Muscle layer of duodenum (tissue), 2 donors: ENCODE measurements around the gene MLH3.

Source experiments
- H3K27ac ChIP-seq: one replicate; pipeline ENCODE4 v1.7.0; 2013; ENCODE audit warnings: mild to moderate bottlenecking, low read length
- H3K27me3 ChIP-seq: one replicate; pipeline ENCODE4 v1.7.0; 2013; ENCODE audit warnings: low read depth, mild to moderate bottlenecking, control low read depth, low read length
- H3K36me3 ChIP-seq, 2 donors: one replicate each; pipeline ENCODE4 v1.7.0; 2013; ENCODE audit warnings: low read length in 2 of 2, control low read depth in 1 of 2, mild to moderate bottlenecking in 1 of 2; ENCODE audit not compliant: insufficient read depth in 2 of 2, control insufficient read depth in 1 of 2
- H3K4me1 ChIP-seq, 2 donors: one replicate each; pipeline ENCODE4 v1.7.0; 2013; ENCODE audit warnings: low read length in 2 of 2, mild to moderate bottlenecking in 2 of 2, control low read depth in 1 of 2, moderate library complexity in 1 of 2; ENCODE audit not compliant: insufficient read depth in 2 of 2, control insufficient read depth in 1 of 2
- H3K4me3 ChIP-seq, 2 donors: one replicate each; pipeline ENCODE4 v1.7.0; 2013; ENCODE audit warnings: low read length in 2 of 2, low read depth in 1 of 2, mild to moderate bottlenecking in 1 of 2
- H3K9me3 ChIP-seq, 2 donors: one replicate each; pipeline ENCODE4 v1.7.0; 2013; ENCODE audit warnings: low read length in 2 of 2, control low read depth in 1 of 2, mild to moderate bottlenecking in 1 of 2; ENCODE audit not compliant: control insufficient read depth in 1 of 2
- donor health status: healthy.

MLH3 gene

DNA sequence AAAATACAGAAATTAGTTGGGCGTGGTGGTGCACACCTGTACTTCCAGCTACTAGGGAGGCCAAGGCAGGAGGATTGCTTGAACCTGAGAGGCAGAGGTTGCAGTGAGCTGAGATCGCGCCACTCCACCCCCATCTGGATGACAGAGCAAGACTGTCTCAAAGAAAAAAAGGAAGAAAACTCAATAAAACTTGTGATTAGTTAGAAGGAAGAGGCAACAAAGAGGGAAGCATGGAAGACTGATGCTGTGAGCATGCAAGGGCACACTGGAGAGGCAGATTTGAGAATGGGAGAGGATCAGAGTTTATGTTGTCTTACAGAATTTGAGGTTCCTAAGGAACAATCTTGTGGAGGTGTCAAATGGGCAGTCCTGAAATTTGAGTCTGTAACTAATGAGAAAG is 15.4 kb upstream of the MLH3 start:
- no peaks in the 10 kb centered on the region for H3K36me3 ChIP-seq
- H3K4me3 ChIP-seq: no peak overlapping the region
- H3K27ac ChIP-seq: no peak overlapping the region
- no peaks in the 10 kb centered on the region for H3K27me3 ChIP-seq
- no peaks in the 10 kb centered on the region for H3K9me3 ChIP-seq
- peaks cover 8 to 26% of the 10 kb centered on the region in 2 donors for H3K4me1 ChIP-seq

DNA sequence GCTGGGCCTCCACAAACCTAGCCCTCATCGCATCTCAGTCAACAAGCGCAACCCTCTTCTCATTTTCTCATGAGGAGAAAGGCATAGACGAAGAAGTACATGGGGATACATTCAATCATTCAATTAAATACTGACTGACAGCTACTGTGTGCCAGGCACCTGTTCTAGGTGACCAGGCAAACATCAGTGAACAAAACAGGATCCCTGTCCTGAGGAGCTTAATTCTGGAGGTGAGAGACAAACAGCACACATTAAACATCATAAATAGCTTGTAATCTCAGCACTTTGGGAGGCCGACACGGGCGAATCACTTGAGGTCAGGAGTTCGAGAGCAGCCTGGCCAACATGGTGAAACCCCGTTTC is 12.9 kb upstream of the MLH3 start:
- H3K4me3 ChIP-seq: peak overlapping the region; percentile 82 to 94
- peak overlapping the region; percentile 72 for H3K27ac ChIP-seq
- H3K4me1 ChIP-seq: peaks cover 0 to 18% of the 10 kb centered on the region in 2 donors
- H3K27me3 ChIP-seq: no peaks in the 10 kb centered on the region
- no peaks in the 10 kb centered on the region for H3K9me3 ChIP-seq
- H3K36me3 ChIP-seq: no peaks in the 10 kb centered on the region

DNA sequence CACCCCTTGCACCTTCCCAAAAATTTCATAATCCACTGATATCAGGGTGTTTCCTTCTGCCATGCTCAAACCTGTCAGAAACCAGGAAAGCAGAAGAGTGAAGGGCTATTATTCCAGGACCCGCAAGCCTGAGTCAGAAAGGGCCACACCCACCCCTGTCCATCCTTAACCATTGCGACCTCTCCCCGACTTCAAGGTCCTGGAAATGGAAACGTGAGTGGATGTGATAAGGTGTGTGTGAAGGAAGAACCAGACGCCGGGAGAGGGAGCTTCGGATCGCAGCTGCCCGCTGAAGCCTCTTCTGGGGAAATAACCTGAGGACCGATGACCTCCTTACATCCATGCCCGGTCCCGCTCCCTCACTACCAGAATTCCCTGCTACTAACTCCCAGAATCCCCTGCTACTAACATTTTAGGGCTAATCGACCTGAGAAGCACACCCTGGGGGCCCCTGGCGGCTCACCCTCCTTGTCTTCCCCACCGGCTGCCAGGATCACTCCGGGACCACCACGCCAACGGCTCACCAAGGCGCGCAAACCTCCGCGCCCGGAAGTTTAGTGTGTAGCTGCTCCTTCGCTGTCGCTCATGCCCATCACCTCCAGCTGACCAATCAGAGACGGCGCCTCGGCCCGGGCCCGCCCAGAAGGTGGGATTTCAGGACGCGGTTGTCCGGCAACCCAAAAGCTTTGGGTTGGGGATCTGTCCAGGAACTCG is 12.4 kb upstream of the MLH3 start, which contains the start of gene ACYP1:
TSS of gene ACYP1 (minus strand) at position 534 of the 714 bp plus-strand sequence. CDS start at position 63, 471 bp downstream.
- Histone ChIP-seq H3K9me3 (no peaks in the 10 kb centered on the region), H3K4me3 (peak within 1 kb of the TSS; percentile 82 to 94), H3K27me3 (no peaks in the 10 kb centered on the region), H3K27ac (peak within 1 kb of the TSS; percentile 72), H3K36me3 (no peaks in the 10 kb centered on the region), H3K4me1 (peaks cover 0 to 18% of the 10 kb centered on the region in 2 donors)

DNA sequence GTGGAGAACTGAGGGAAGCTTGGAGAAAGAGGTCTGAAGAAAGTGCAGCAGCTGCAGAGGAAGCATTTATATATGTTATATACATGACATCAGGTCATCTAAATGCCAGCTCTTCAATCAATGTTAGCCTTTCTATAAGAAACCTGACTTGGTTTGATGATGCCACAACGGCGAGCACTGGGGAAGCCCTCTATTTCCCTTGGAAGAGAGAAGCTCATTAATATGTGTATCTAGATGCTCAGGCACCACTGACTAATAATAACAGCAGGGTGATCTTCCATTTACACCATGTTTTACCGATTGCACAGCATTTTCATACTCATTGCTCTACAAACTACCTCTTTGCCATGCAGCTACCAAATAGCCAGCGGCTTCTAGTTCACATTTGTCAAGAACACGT is 11.7 kb upstream of the MLH3 start:
- no peaks in the 10 kb centered on the region for H3K36me3 ChIP-seq
- no peaks in the 10 kb centered on the region for H3K9me3 ChIP-seq
- H3K4me1 ChIP-seq: peaks cover 0 to 15% of the 10 kb centered on the region in 2 donors
- H3K4me3 ChIP-seq: peak overlapping the region; percentile 82 to 94
- H3K27me3 ChIP-seq: no peaks in the 10 kb centered on the region
- H3K27ac ChIP-seq: peak overlapping the region; percentile 72

DNA sequence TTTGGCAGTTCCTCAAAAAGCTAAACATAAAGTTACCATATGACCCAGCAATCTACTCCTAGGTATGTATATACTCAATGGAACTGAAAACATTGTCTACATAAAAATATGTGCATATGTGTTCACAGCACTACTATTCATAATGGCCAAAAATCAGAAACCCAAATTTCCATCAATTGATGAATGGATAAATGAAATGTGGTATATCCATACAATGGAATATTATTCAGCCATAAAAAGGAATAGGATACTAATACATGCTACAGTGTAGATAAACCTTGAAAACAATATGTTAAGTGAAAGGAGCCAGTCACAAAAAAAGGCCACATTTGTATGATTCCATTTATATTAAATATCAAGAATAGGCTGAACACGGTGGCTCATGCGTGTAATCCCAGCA is 9.2 kb upstream of the MLH3 start:
- Histone ChIP-seq H3K27me3 (no peaks in the 10 kb centered on the region), H3K27ac (no peak overlapping the region), H3K9me3 (no peaks in the 10 kb centered on the region), H3K4me3 (no peak overlapping the region), H3K4me1 (peaks cover 0 to 9% of the 10 kb centered on the region in 2 donors), H3K36me3 (no peaks in the 10 kb centered on the region)

DNA sequence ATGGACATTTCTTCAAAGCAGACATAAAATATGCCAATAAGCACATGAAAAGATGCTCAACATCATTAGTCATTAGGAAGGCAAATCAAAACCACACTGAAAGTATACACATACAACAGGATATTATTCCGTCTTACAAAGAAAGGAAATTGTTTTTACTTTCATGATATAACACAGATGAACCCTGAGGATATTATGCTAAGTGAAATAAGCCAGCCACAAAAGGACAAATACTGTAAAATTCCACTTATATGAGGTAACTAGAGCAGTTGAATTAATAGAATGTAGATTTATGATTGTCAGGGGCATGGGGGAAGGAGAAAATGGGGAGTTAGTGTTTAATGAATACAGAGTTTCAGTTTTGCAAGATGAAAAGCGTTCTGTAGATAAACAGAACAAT is 8.4 kb upstream of the MLH3 start:
- Histone ChIP-seq H3K9me3 (no peaks in the 10 kb centered on the region), H3K36me3 (no peaks in the 10 kb centered on the region), H3K27ac (no peak overlapping the region), H3K4me3 (no peak overlapping the region), H3K27me3 (no peaks in the 10 kb centered on the region), H3K4me1 (peaks cover 0 to 9% of the 10 kb centered on the region in 2 donors)

DNA sequence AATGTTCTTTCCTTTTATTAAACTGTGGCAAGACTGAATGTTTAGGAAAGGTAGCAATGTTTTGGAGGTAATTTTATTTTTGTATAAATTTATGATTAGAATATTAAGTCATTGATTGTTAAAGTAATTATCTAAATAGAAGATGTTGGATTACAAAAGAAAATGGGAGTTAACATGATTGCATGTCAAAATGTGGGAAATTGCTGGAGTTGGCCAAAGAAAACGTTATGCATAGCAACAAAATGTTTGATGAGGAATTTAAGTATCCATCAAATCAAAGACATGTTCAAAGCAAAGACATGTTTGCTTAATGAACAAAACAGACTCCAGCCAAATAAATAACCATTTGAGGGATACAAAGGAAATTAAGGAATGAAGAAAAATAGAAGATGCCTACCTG is 3.2 kb upstream of the MLH3 start:
- Histone ChIP-seq H3K36me3 (peaks cover 0 to under 1% of the 10 kb centered on the region in 2 donors), H3K27me3 (no peaks in the 10 kb centered on the region), H3K9me3 (no peaks in the 10 kb centered on the region), H3K4me3 (no peak overlapping the region), H3K4me1 (peaks cover 4 to 5% of the 10 kb centered on the region in 2 donors), H3K27ac (no peak overlapping the region)

DNA sequence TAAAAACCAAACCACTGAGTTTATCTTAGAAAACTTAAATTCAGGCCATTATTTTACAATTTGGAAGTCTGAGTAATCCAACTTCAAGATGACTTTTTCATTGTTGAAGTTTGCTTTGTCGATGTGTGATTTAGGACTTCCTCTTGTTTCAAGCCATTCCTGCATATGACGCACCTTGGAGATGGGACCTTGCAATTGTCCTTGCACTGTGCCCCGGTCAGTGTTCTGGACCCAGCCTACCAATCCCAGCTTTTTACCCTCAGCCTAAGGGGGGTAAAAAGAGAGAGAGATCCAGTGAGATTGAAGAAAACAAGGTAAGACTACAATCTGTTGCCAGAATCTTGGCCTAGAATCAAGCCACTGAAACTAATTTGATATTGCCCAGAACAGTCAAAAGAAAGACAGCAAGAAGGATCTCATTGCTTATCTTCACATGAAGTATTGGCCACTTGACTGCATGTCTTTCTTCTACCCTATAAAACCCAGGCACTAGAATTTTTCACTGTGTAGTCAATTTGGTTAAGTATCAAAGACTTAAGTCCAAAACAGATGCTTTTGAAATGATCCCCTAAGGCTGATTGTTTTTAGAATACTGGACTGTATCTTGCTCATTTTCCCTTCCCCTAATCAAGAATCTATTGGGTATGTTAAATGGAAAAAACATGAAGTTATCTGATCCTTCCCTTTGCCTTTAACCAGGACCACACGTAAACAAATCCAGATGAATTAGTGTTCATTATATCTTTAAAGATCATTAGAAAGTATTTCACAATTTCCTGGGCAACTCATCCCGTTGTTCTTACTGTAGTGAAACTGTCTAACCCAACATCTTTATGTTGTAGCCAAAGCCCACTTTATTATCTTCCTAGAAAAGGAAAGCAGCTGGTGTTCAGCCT is 2.4 kb upstream of the MLH3 start:
- peaks cover 0 to 4% of the 10 kb centered on the region in 2 donors for H3K36me3 ChIP-seq
- peaks cover 4 to 5% of the 10 kb centered on the region in 2 donors for H3K4me1 ChIP-seq
- no peaks in the 10 kb centered on the region for H3K27me3 ChIP-seq
- no peaks in the 10 kb centered on the region for H3K9me3 ChIP-seq
- H3K27ac ChIP-seq: no peak overlapping the region
- H3K4me3 ChIP-seq: no peak overlapping the region

DNA sequence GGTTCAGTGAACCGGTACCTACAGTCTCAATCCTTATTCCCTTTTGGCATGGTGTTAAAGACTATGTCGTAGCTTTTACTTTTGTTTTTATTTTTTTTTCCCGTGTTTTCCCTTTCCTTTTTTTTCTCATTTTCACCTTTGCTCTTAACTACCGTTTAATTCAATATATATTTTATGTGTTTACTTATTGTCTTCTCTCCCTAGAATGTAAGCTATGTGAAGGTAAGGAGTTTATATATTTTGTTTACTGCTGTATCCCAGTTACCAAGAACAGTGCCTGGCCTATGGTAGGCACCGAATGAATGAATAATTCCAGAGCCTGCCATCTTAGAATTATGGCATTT is 261 bp upstream of the MLH3 start:
- no peaks in the 10 kb centered on the region for H3K9me3 ChIP-seq
- peak overlapping the region; percentile 59 to 67 for H3K4me3 ChIP-seq
- peaks cover 5 to 10% of the 10 kb centered on the region in 2 donors for H3K4me1 ChIP-seq
- peak overlapping the region; percentile 75 for H3K27ac ChIP-seq
- no peaks in the 10 kb centered on the region for H3K27me3 ChIP-seq
- H3K36me3 ChIP-seq: peaks cover 0 to 4% of the 10 kb centered on the region in 2 donors

DNA sequence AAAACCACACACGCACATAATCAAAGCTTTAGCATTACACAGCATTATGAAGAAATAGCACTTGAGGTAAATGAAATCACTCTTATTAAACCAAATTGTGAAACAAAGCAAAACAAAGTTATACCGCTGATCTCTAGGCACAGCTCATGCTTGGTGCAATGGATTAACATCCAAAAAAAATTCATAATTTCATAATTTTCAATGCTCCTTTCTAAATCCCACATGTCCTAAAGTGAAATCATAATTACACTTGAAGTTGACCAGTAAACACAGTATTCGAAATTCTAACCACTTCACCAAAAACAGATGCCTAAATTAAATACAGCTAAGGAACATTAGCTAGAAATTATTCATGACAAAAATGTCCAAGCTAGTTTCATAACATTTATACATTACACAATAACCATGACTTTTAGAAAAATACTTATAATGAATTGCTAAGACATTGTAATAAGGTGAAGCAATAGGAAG is 1.5 kb downstream of the MLH3 start:
- Histone ChIP-seq H3K9me3 (no peaks in the 10 kb centered on the region), H3K4me1 (peaks cover 5 to 10% of the 10 kb centered on the region in 2 donors), H3K36me3 (peaks cover 0 to 4% of the 10 kb centered on the region in 2 donors), H3K4me3 (no peak overlapping the region), H3K27ac (no peak overlapping the region), H3K27me3 (no peaks in the 10 kb centered on the region)

DNA sequence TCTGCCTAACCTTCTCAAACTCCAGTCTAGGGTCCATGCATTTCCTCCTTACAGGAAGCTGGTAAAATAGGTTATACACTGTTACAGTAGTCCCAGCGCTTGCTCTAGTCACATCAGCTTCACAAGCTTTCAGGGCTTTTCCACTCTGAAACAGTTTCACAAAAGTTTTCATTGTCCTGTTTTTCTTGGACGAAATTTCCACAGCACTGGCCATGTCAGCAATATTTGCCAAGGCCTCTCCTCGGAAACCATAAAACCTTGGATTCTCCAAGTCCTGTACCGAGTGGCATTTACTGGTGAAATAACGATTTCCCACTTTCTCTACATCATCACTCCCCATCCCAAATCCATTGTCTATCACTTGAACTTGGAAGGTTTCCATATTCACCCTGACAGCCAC is 2.1 kb downstream of the MLH3 start:
- H3K4me1 ChIP-seq: peaks cover 5 to 10% of the 10 kb centered on the region in 2 donors
- peak overlapping the region; percentile 28 for H3K27ac ChIP-seq
- no peaks in the 10 kb centered on the region for H3K9me3 ChIP-seq
- no peaks in the 10 kb centered on the region for H3K27me3 ChIP-seq
- H3K36me3 ChIP-seq: peaks cover 0 to 4% of the 10 kb centered on the region in 2 donors
- no peak overlapping the region for H3K4me3 ChIP-seq
